Calu3 (cell line): Measurements from ENCODE around the gene KRTAP3-3. TPM values are rescaled to one million over a fixed set of nuclear protein-coding genes. Genes with fewer than 3 reads are reported as not detected.

ENCODE experiments used
- BruUV-seq: library from RNA; stranded (reverse); fragments of 400-500 nt; replicated peaks from 2 replicates; lab custom pipeline; 2021; lab: Mats Ljungman, UMichigan
- CTCF ChIA-PET: fragments of 300-600 bp; sonication (Branson Sonifier 250); formaldehyde crosslinking; loops from one replicate; lab custom pipeline; 2022; ENCODE audit warnings: antibody characterized with exemption; lab: Charles Lee
- DNase-seq: peaks from one replicate; pipeline ENCODE4 v3.0.0; 2022
- H3K27ac Mint-ChIP-seq: one replicate; pipeline ENCODE4 v1.8.0; 2022; ENCODE audit warnings: mixed read lengths; ENCODE audit not compliant: unreplicated experiment
- H3K27me3 Mint-ChIP-seq: one replicate; pipeline ENCODE4 v1.8.0; 2022; ENCODE audit warnings: mixed read lengths; ENCODE audit not compliant: unreplicated experiment
- H3K36me3 Mint-ChIP-seq: one replicate; pipeline ENCODE4 v1.8.0; 2022; ENCODE audit warnings: mild to moderate bottlenecking, moderate library complexity, mixed read lengths; ENCODE audit not compliant: insufficient read depth, unreplicated experiment
- H3K4me1 Mint-ChIP-seq: one replicate; pipeline ENCODE4 v1.8.0; 2022; ENCODE audit warnings: mild to moderate bottlenecking, low read depth, mixed read lengths; ENCODE audit not compliant: unreplicated experiment
- H3K4me3 Mint-ChIP-seq: one replicate; pipeline ENCODE4 v1.8.0; 2022; ENCODE audit warnings: mild to moderate bottlenecking, low read depth, moderate library complexity, mixed read lengths; ENCODE audit not compliant: unreplicated experiment
- H3K9me3 Mint-ChIP-seq: one replicate; pipeline ENCODE4 v1.8.0; 2022; ENCODE audit warnings: low read depth, mixed read lengths; ENCODE audit not compliant: unreplicated experiment
- CTCF ChIP-seq: fragments of 200-600 bp; IDR thresholded peaks from one replicate; pipeline ENCODE4 v1.8.0; 2022; ENCODE audit warnings: antibody characterized with exemption; ENCODE audit not compliant: unreplicated experiment
- intact Hi-C: fragments of 100-400 bp; cut with micrococcal nuclease; formaldehyde crosslinking; loops from one replicate; pipeline ENCODE4 v1.10.0; 2022; ENCODE audit not compliant: unreplicated experiment
- total RNA-seq: library from RNA; stranded (reverse); gene quantifications from 2 replicates; pipeline ENCODE4 v1.2.3, GENCODE V29; 2022

The KRTAP3-3 gene
- total RNA-seq, 1 experiment from 2014 or later = not detected

- no TSS peak for BruUV-seq
- DNase-seq = no peak
- Mint-ChIP-seq H3K36me3 (no peaks in the 10 kb centered on the region), H3K27ac (no peak overlapping the region), H3K4me3 (no peak overlapping the region), H3K4me1 (peaks cover 33% of the 10 kb centered on the region), H3K9me3 (peaks cover 3% of the 10 kb centered on the region), H3K27me3 (no peaks in the 10 kb centered on the region)
- CTCF ChIA-PET = interaction anchor here (0.7 to 1.6 kb wide), 5 partner anchors 10 to 251 kb away, joined by 3 to 7 read pairs (median 4); partner anchors contain the start of gene KRTAP3-1
- intact Hi-C loops = no loop called here
- TF ChIP-seq CTCF = no peak
Measured at GRCh38 chr17:41019415-41019814, 25.5 kb upstream of the KRTAP3-3 start.

GRCh38 chr17:41018541-41018940 lies 24.6 kb upstream of the KRTAP3-3 start:
- no peak for DNase-seq
- CTCF ChIA-PET = interaction anchor here (0.6 to 1.6 kb wide), 3 partner anchors 8 to 488 kb away, joined by 3 to 7 read pairs (median 3); partner anchors contain the start of gene KRTAP1-5
- TF ChIP-seq CTCF = no peak
- no peak overlapping the region for H3K27ac Mint-ChIP-seq
- H3K4me3 Mint-ChIP-seq = no peak overlapping the region
- no peaks in the 10 kb centered on the region for H3K36me3 Mint-ChIP-seq
- peaks cover 28% of the 10 kb centered on the region for H3K4me1 Mint-ChIP-seq
- H3K27me3 Mint-ChIP-seq = no peaks in the 10 kb centered on the region
- intact Hi-C loops = no loop called here
- peaks cover 3% of the 10 kb centered on the region for H3K9me3 Mint-ChIP-seq
- no TSS peak for BruUV-seq

- H3K4me1 Mint-ChIP-seq = peaks cover 39% of the 10 kb centered on the region
- no peaks in the 10 kb centered on the region for H3K27me3 Mint-ChIP-seq
- H3K27ac Mint-ChIP-seq = no peak overlapping the region
- no peaks in the 10 kb centered on the region for H3K36me3 Mint-ChIP-seq
- CTCF ChIA-PET = interaction anchor here (0.6 to 1.8 kb wide), 4 partner anchors 42 to 81 kb away, joined by 3 to 5 read pairs (median 4); no protein-coding TSS in a partner anchor
- no peak for DNase-seq
- H3K4me3 Mint-ChIP-seq = no peak overlapping the region
- no TSS peak for BruUV-seq
- H3K9me3 Mint-ChIP-seq = no peaks in the 10 kb centered on the region
- no peak for TF ChIP-seq CTCF
- intact Hi-C loops = no loop called here
Measured at GRCh38 chr17:41016578-41017215, 22.7 kb upstream of the KRTAP3-3 start.

- H3K27me3 Mint-ChIP-seq = no peaks in the 10 kb centered on the region
- H3K4me1 Mint-ChIP-seq = peaks cover 50% of the 10 kb centered on the region
- H3K4me3 Mint-ChIP-seq = no peak overlapping the region
- intact Hi-C loops = no loop called here
- H3K27ac Mint-ChIP-seq = no peak overlapping the region
- peaks cover 4% of the 10 kb centered on the region for H3K9me3 Mint-ChIP-seq
- no peak for DNase-seq
- no peaks in the 10 kb centered on the region for H3K36me3 Mint-ChIP-seq
- BruUV-seq = no TSS peak
- CTCF ChIA-PET = interaction anchor here (0.6 to 2.2 kb wide), 5 partner anchors 45 to 80 kb away, joined by 3 to 6 read pairs (median 4); no protein-coding TSS in a partner anchor
- no peak for TF ChIP-seq CTCF
Measured at GRCh38 chr17:41015454-41015853, 21.5 kb upstream of the KRTAP3-3 start.
